Stimulated activated CD8-positive, alpha-beta memory T cell treated with anti-CD3 and anti-CD28 coated beads, Interleukin-15, amount 100 ng/mL, for 4 hours (primary cell): ENCODE measurements around the gene FTO.
"Not testable (repeated sequence)": the region's sequence is repeated elsewhere in the genome, so short reads cannot be mapped to it uniquely, and the experiment has no call there.

Source experiments
- DNase-seq, 2 donors: peaks; one replicate each; pipeline ENCODE4 v3.0.0-alpha.2; 2020; ENCODE audit warnings: low read depth in 2 of 2

FTO gene

DNA sequence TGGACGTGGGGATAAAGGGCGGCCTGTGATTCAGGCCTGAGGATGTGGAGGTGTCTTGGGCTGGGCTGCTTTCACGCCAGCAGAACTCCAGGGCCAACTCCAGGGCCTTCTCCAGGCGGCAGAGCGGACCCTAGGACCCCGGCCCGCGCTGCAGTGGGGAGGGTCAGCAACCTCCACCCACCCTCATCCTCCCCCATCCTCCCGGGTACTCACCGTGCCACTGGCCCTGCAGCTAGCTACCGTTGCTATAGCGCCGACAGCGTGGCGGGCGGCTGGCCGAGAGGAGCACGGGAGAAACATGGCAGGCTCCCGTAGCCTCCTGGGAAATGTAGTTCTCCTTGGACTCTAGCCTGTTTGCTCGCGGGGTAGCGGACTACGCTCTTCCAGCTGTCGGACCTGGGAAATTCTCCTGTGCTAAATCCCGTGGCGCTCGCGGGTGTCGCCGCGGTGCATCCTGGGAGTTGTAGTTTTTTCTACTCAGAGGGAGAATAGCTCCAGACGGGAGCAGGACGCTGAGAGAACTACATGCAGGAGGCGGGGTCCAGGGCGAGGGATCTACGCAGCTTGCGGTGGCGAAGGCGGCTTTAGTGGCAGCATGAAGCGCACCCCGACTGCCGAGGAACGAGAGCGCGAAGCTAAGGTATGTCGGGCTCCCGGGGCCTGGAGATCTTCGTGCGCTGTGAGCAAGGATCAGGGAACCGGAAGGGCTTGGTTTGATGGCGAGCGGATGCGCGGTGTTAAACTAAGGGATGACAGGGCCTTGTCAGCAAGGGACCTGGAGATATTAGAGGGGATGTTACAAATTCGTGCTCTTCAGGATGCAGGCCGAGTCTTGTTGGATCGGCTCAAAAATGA, at the start of gene FTO, which contains the start of gene RPGRIP1L:
TSS of gene FTO (plus strand) at position 567 of the 855 bp plus-strand sequence.
TSS of gene RPGRIP1L (minus strand) at position 270 of the 855 bp plus-strand sequence. CDS start 3,136 bp downstream, outside the sequence.
- DNase-seq = peak; percentile 85 to 93

GRCh38 chr16:53654946-53655345, 49.0 kb upstream of the FTO start:
- no peak for DNase-seq

DNA sequence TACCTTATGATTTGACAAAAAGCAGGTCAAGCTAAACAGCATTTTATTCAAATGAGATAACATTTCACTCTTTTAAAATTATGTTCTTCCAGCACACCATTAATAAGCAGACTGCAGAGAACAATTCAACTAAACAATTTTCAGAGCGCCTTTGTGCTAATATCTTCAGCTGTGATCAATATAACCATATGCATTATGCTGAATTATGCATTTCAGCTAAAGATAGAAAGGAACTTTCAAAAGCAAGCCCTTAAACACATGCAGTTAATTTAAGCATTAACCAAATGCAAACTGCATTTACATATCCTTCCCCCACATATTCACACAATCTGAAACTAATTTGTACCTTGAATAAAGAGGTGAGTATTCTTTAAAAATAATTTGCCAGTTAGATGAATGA, 41.9 kb upstream of the FTO start:
- no peak for DNase-seq

DNA sequence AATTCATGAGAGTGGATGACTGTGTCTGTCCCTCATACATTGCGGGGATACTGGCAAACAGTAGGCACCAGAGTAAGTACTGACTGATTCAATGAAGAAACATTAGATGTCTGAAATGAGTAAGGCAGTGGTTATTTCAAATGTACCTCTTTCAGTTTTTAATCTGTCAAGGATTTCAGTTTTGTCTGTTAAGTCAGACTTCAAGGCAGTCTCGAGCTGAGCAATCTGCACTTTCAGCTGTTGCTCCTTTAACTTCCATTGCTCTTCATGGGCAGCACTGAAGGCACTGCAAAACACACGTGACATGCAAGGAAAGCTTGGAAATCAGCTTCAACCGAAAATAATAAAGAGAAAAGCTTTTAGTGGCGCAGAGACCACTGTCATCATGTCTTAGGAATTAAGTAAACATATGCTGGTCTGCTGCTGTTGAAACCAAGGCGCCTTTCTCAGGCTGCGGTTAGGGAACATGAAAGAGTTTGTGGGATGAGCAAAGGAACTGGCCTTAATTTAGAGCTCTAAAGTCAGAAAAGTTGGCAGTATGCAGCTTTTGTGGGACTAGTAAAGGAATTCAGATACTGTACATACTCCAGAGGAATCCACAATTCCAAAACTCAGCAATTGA, 39.1 kb upstream of the FTO start:
- no peak for DNase-seq

GRCh38 chr16:53666786-53667415, 37.1 kb upstream of the FTO start:
- no peak for DNase-seq

DNA sequence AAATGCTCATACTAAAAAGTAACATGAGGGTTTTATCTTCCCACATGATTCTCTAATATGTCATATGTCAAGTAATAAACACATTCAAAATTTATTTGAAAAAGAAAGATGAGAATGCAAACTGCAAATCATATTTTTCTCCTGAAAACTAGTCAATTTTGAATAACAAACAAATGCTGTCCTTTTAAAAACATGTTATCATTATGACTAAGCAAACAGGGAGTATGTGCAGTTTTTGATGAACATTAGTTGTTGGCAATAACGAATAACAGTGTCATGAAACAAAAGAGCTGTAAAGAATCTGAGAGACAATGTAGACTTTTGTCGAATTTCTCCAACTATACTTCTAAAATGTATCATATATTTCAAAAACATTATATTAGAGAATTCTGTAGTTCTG, 35.1 kb upstream of the FTO start:
- no peak for DNase-seq

DNA sequence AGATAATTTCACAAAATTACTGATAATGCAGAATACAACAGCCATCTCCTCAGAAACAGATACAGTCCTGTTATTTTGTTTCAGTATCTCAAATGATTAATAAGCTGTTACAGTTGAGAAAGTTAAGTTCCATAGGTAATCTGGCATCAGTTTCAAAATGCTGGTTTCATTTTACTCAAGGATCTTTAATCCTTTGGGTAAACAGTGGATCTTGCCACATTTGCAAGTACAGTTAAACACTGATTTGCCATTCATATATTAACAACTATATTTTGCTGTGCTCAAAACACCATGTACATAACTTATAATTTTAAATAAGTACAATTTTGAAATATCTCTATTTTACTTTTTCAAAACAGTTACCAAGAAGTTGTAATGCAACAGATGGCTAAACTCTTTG, 31.5 kb upstream of the FTO start:
- DNase-seq = no peak

- no peak for DNase-seq
Observed at GRCh38 chr16:53673189-53673588, 30.8 kb upstream of the FTO start.

GRCh38 chr16:53678155-53678554, 25.8 kb upstream of the FTO start:
- DNase-seq = no peak

DNA sequence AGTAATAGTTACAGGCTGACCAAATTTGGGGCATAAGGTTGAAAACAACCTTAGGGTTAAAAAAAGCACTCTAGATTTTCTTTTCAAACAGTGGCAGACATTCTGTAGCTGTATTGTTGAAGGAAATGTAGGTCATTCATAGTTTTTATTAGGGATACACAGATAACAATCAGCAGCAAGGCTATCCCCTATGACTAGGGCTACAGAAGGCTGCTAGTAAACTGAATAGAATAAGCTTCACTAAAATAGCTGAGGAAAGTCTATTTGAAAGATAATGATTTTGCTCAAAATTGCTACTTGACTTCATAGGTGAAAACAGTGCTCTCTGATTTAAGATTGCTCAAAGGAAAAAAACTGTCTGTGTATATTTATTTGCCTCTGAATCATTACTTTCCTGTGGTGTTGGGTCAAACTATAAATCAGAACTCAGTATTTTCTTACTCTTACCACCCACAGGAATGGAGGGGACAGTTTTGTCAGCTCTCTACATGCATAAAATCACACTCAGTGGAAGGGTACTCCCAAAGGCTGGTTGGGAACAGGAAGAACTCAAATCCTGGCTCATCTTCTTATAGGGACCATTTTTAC, 25.1 kb upstream of the FTO start:
- DNase-seq = no peak

- no peak for DNase-seq
Observed at GRCh38 chr16:53680756-53681155, 23.2 kb upstream of the FTO start.

GRCh38 chr16:53681354-53681753, 22.6 kb upstream of the FTO start:
- no peak for DNase-seq

DNA sequence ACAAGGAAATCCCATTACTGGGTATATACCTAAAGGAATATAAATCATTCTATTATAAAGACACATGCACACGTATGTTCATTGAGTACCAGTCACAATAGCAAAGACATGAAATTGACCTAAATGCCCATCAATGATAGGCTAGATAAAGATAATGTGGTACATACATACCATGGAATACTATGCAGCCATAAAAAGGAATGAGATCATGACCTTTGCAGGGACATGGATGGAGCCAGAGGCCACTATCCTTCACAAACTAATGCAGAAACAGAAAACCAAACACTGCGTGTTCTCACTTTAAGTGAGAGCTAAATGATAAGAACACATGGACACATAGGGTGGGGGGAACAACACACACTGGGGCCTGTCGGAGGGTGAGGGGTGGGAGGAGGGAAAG, 18.6 kb upstream of the FTO start:
- DNase-seq = not testable (repeated sequence)

- DNase-seq = no peak
Observed at GRCh38 chr16:53686710-53687109, 17.2 kb upstream of the FTO start.

GRCh38 chr16:53689636-53690035, 14.3 kb upstream of the FTO start:
- no peak for DNase-seq

DNA sequence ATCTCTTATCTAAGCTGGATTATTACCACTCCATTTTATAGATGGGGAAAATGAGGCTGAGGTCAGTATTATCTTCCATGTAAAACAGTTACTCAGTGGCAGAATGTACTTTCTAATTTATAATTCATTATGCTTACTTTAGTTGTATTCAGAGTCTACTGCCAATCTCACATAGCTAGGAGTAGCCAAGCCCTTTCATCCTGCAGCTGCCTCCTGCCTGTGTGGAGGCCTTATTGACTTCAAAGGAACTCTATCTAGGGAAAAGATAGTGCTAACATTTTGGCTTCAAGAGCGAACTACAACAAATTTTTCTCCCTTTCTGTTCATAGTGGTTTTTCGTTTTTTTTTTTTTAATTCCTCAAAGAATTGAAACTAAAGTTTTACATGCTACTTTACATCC, 13.2 kb upstream of the FTO start:
- no peak for DNase-seq

DNA sequence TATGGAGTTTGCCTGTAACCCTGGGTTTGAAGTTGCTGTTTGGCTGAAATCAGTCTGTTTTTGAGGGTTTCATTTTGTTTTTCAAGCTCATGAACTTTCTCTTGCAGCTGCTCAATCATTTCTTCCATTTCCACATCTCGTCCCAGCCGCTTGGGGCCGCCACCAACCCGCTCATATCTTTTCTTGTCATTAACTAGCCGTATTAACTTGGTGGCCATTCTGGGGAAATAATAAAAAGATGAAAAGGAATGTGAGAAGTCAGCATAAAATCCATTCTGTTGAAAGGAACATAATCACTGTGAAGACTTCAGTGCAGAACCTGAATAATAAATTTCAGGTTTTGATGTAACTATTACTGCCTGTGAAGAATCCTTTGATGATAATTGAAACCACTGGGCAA, 11.8 kb upstream of the FTO start:
- no peak for DNase-seq

DNA sequence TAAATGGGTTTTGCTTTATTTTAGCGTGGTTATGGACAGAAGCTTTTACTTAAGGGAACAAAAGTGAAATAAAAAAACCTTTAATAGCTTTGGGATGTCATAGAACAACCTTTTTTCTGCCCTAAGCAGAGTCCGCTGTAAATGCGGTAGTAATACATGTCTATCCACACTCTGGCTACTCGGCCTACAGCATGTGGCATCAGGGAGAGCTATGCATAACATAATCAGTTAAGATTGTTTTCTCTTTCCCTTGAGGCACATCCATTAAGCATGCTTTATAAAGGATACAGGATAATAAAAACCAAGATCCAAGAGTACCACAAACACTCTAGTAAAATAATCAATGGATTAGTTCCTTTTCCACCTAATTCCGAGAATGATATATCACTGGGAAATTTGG, 10.6 kb upstream of the FTO start:
- DNase-seq = no peak

DNA sequence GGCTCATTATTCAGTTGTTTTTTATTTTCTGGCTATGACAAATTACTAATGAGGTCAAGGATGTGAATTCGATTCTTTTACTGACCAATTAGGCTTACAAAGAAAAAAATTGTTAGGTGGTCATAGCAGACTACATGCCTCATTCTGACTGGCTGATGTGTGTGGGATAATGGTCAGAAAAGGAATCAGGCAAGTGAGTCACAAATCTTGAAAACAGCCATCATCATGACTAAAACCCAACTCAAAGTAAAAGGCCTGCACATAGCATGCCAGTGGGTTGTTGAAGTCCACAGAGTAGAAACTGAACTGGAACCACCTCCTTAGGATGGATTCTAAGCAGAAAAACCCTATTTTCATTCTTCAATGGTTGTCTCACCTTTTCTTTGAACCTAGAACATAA, 8.9 kb upstream of the FTO start:
- no peak for DNase-seq

DNA sequence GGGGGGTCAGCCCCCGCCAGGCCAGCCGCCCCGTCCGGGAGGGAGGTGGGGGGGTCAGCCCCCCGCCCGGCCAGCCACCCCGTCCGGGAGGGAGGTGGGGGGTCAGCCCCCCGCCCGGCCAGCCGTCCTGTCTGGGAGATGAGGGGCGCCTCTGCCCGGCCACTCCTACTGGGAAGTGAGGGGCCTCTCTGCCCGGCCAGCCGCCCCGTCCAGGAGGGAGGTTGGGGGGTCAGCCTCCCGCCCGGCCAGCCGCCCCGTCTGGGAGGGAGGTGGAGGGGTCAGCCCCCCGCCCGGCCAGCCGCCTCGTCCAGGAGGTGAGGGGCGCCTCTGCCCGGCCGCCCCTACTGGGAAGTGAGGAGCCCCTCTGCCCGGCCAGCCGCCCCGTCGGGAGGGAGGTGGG, 5.7 kb upstream of the FTO start:
- DNase-seq = not testable (repeated sequence)

DNA sequence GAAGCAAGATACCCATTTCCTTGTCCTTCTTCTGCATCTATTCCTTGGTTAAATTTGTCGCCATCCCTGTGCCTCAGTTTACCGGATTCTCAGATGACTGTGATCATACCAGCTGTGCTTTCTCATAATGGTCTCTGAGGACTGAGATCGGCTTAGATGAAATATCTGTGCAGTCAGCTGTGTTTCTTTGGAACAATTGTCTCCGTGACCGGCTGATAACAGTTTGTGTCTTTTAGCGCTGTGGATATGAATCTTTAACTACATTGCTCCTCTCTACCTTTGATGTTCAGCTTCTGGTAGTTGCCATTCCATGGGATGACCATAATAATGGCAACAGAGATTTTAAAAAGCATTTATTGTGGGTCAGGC, 473 bp downstream of the FTO start:
- no peak for DNase-seq

- no peak for DNase-seq
Observed at GRCh38 chr16:53707671-53708070, 3.7 kb downstream of the FTO start.

- no peak for DNase-seq
Observed at GRCh38 chr16:53708490-53708889, 4.5 kb downstream of the FTO start.
